SIG-M5 (cell line): ENCODE results near the gene LLGL2.
"Not testable (repeated sequence)": the region's sequence is repeated elsewhere in the genome, so short reads cannot be mapped to it uniquely, and the experiment has no call there.

ENCODE experiments used
- DNase-seq: peaks from one replicate; lab custom pipeline; 2025; lab: John Stamatoyannopoulos, UW

Gene LLGL2

GRCh38 chr17:75592348-75593020, 67.0 kb downstream of the LLGL2 start:
- DNase-seq, result no peak

DNA sequence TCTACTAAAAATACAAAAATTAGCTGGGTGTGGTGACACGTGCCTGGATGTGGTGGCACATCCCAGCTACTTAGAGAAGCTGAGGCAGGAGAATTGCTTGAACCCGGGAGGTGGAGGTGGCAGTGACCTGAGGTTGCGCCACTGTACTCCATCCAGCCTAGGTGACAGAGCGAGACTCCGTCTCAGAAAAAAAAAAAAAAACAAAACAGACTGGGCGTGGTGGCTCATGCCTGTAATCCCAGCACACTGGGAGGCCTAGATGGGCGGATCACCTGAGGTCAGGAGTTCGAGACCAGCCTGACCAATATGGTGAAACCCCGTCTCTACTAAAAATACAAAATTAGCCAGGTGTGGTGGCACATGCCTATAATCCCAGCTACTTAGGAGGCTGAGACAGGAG, 67.9 kb downstream of the LLGL2 start:
- not testable (repeated sequence) for DNase-seq

- no peak for DNase-seq
These were observed 69.2 kb downstream of the LLGL2 start for GRCh38 chr17:75594499-75595283.

GRCh38 chr17:75595284-75595919, 69.9 kb downstream of the LLGL2 start:
- no peak for DNase-seq

DNA sequence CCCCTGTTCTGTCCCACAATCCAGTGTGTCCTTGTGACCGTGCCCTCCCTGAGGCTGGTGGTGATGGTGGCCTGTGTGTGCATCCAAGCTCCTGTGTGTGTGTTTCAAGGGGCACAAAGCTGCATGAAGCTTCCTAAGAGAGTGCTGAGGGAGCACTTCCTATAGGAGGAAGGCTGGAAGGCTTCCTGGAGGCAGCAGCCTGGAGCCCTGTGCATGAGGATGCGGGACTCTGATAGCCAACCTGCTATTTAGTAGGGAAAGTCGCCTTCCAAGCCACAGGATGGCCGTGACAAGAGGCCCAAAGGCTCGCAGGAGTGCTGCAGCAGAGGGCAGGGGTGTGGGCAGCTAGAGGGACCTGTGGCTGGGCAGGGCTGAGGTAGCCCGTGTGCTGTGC, 70.4 kb downstream of the LLGL2 start:
- DNase-seq, result no peak

GRCh38 chr17:75596320-75597087, 71.0 kb downstream of the LLGL2 start:
- no peak for DNase-seq

DNA sequence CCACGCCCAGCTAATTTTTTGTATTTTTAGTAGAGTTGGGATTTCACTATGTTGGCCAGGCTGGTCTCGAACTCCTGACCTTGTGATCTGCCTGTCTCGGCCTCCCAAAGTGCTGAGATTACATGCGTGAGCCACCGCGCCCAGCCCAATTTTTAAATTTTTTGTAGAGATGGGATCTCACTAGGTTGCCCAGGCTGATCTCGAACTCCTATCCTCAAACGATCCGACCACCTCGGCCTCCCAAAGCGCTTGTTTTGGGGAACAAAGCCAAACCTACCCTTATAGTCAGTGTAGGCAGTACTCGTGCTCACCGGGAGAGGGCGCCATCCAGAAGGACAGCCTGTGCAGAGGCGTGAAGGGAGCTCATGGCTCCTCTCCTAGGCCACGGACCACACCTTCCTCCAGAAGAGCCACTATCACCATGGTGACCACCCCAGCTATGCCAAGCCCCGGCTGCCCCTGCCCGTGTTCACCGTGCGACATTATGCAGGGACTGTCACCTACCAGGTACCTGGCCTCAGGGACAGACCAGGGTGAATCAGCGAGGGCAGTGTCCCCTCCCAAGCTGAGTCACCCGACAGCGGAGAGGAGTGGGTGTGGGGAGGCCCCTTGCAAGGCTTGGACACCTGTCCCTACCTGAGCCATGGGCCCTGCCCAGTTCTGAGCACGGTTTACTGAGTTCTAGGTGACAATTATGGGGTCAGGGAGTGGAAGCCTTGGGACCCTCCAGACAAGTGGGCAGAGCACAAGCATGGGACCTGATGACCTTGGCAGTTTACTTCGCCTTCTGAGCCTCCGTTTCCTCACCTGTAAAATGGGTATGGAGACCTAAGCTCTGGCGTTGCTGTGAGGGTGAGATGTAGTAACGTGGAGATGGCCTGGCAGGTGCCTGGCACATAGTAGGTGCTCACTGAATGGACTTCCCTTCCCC, 75.8 kb downstream of the LLGL2 start:
- no peak for DNase-seq

GRCh38 chr17:75602644-75603043, 77.1 kb downstream of the LLGL2 start:
- no peak for DNase-seq

- no peak for DNase-seq
These were observed 77.6 kb downstream of the LLGL2 start for GRCh38 chr17:75603123-75603522.

GRCh38 chr17:75604034-75604695, 78.7 kb downstream of the LLGL2 start:
- DNase-seq, result no peak

- no peak for DNase-seq
These were observed 80.3 kb downstream of the LLGL2 start for GRCh38 chr17:75605790-75606189.

- DNase-seq, result no peak
These were observed 81.6 kb downstream of the LLGL2 start for GRCh38 chr17:75607086-75607485.

DNA sequence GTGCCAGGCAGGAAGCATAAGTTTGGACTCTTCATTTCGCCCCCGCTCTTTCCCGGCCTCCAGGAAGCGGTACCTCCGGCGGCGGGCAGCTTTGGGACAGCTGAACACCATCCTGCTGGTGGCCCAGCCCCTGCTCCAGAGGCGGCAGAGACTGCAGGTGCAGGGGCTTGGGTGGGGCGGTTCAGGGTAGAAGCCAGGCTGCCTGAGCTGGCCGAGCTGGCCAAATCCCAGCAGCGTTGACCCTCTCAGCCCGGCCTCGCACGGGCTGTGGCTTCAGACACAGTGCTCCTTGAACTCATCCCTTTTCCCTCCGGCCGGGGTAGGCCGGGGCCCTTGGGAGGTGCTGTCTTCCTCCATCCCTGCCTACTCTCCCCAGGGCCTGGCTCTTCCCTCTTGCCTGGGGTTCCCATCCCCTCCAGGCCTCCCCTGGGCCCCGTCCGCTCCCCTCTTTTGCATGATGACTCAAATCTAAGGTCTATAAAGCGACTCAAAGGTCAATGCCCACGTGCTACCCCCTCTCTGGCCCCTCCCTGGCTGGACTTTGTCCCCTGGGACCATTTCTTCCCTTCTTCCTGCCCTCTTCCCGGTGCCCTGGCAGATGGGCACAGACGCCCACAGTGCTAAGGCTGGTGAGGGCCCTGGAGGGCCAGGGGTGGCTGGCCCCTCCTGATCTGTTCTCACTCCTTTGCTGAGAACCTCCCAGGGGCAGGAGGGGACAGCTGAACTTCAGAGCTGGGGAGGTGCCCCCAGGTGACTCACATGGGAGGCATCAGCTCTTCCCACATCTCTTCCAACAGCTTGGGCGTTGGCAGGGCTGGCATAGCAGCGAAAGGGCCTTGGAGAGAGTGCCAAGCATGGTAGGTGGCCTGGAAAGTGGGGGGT, 84.8 kb downstream of the LLGL2 start:
- no peak for DNase-seq

DNA sequence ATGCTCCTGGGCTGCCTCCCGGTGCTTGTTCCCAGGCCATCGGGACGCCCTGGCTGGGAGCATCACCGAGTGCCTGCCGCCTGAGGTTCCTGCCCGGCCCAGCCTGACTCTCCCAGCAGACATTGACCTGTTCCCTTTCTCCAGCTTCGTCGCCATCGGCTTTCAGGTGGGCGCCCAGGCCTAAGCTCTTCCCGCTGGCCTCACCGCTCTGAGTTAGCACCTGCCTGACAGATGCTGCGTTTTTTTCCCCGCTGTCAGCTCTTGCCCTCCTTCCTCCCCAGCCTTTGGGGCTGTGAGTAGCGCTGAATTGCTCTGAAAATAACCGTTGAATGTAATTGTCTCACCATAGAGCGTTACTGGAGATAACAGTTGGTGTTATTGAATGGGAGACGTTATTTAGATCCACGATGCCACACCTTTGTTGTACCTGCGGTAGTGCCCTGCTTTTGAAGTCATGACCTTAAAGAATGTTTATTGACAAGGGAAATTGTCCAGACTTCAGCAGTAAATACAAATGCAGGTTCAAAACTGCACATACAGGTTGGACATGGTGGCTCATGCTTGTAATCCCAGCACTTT, 86.4 kb downstream of the LLGL2 start:
- no peak for DNase-seq

DNA sequence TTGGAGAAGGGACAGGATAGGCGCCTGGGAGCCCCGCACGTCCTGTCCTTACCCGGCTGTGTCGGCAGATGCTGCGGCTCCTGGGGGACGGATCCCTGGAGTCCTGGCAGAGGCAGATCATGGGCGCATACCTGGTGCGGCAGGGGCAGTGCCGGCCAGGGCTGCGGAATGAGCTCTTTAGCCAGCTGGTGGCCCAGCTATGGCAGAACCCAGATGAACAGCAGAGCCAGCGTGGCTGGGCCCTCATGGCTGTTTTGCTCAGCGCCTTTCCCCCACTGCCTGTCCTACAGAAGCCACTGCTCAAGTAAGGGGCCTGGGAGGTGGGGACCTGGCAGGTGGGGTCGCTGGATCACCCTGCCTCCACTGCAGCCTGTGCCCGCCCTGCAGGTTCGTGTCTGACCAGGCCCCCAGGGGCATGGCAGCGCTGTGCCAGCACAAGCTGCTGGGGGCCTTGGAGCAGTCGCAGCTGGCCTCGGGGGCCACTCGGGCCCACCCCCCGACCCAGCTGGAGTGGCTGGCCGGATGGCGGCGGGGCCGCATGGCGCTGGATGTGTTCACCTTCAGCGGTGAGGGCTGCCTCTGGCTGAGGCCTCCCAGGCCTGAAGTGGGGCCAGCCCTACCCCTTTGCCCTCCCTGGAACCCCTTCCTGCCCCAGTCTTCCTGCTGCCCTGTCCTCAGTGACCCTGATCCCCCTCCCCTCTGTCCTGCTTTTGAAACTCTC, 87.6 kb downstream of the LLGL2 start:
- no peak for DNase-seq

- no peak for DNase-seq
These were observed 88.5 kb downstream of the LLGL2 start for GRCh38 chr17:75614006-75614405.

- no peak for DNase-seq
These were observed 89.2 kb downstream of the LLGL2 start for GRCh38 chr17:75614556-75615270.

GRCh38 chr17:75615301-75615700, 89.8 kb downstream of the LLGL2 start:
- DNase-seq, result no peak
